HFF-Myc (cell line): ENCODE measurements around the gene HORMAD2.

Experiments
- DNase-seq: peaks from one replicate; pipeline ENCODE4 v3.0.0-alpha.2; 2011; ENCODE audit warnings: low read depth; ENCODE audit errors: extremely low read depth
- H3K4me3 ChIP-seq: replicated peaks from 2 replicates; pipeline ENCODE4 v1.5.1; 2011; ENCODE audit warnings: low read depth, mild to moderate bottlenecking, control low read depth, low read length
- CTCF ChIP-seq: IDR thresholded peaks from 2 replicates; pipeline ENCODE4 v1.5.1; 2012; ENCODE audit warnings: mild to moderate bottlenecking, low read depth, low read length, control low read depth; ENCODE audit errors: missing control alignments

The HORMAD2 gene

GRCh38 chr22:30064172-30064571 is 16.1 kb upstream of the HORMAD2 start:
- H3K4me3 ChIP-seq, result no peak overlapping the region
- DNase-seq, result no peak

GRCh38 chr22:30073743-30074142 is 6.5 kb upstream of the HORMAD2 start:
- H3K4me3 ChIP-seq, result no peak overlapping the region
- no peak for DNase-seq
- TF ChIP-seq CTCF, result no peak

More at GRCh38 chr22:30064172-30064571, 16.1 kb upstream of the HORMAD2 start:
- TF ChIP-seq CTCF, result no peak

- TF ChIP-seq CTCF, result no peak
- no peak for DNase-seq
- H3K4me3 ChIP-seq, result no peak overlapping the region
Observed at GRCh38 chr22:30074147-30074546, 6.1 kb upstream of the HORMAD2 start.

GRCh38 chr22:30074994-30075393 is 5.3 kb upstream of the HORMAD2 start:
- no peak for TF ChIP-seq CTCF
- DNase-seq, result no peak
- H3K4me3 ChIP-seq, result no peak overlapping the region

- H3K4me3 ChIP-seq, result no peak overlapping the region
- DNase-seq, result no peak
- TF ChIP-seq CTCF, result no peak
Observed at GRCh38 chr22:30077279-30077880, 2.9 kb upstream of the HORMAD2 start.

- DNase-seq, result no peak
- H3K4me3 ChIP-seq, result no peak overlapping the region
- TF ChIP-seq CTCF, result no peak
Observed at GRCh38 chr22:30078320-30079311, 1.6 kb upstream of the HORMAD2 start.
